Uterus (tissue), 4 donors: Measurements from ENCODE around the gene HYCC1. TPM values are rescaled to one million over a fixed set of nuclear protein-coding genes. Genes with fewer than 3 reads are reported as not detected.
"Not testable (repeated sequence)": the region's sequence is repeated elsewhere in the genome, so short reads cannot be mapped to it uniquely, and the experiment has no call there.

Source experiments
- DNase-seq, 2 donors: peaks; one replicate each; pipeline ENCODE4 v3.0.0-alpha.2; 2019 to 2020
- H3K27ac ChIP-seq, 2 donors: fragments of 200-600 bp; sonication (generic); 1 replicate in 1 of 2; 2 replicates in 1 of 2; pipeline ENCODE4 v1.5.1; 2016 to 2018
- H3K27me3 ChIP-seq, 2 donors: fragments of 200-600 bp; sonication (generic); one replicate each; pipeline ENCODE4 v1.5.1; 2018 to 2019; ENCODE audit warnings: control low read depth in 1 of 2
- H3K36me3 ChIP-seq, 2 donors: fragments of 200-600 bp; sonication (generic); one replicate each; pipeline ENCODE4 v1.5.1; 2019; ENCODE audit warnings: control low read depth in 1 of 2
- H3K4me1 ChIP-seq, 2 donors: fragments of 200-600 bp; sonication (generic); one replicate each; pipeline ENCODE4 v1.5.1; 2018 to 2019; ENCODE audit warnings: control low read depth in 1 of 2
- H3K4me3 ChIP-seq, 2 donors: fragments of 200-600 bp; sonication (generic); 1 replicate in 1 of 2; 2 replicates in 1 of 2; pipeline ENCODE4 v1.5.1; 2018 to 2019; ENCODE audit warnings: mild to moderate bottlenecking in 1 of 2
- H3K9me3 ChIP-seq, 2 donors: fragments of 200-600 bp; sonication (generic); one replicate each; pipeline ENCODE4 v1.5.1; 2019; ENCODE audit warnings: control low read depth in 1 of 2
- POLR2A ChIP-seq, 2 donors: fragments of 450-650 bp; IDR thresholded peaks; one replicate each; pipeline ENCODE4 v1.6.1; 2016; ENCODE audit warnings: antibody characterized with exemption in 2 of 2, mild to moderate bottlenecking in 1 of 2, moderate library complexity in 1 of 2
- intact Hi-C: fragments of 100-400 bp; cut with DNase I; formaldehyde crosslinking; loops from one replicate; pipeline ENCODE4 v1.15.1; 2023; ENCODE audit warnings: low total_unique reads
- total RNA-seq, 4 donors: library from RNA; depleted of rRNA in 3 of 4; stranded (reverse); fragments of >200 nt in 3 of 4; gene quantifications; one replicate each; pipeline versions ENCODE4 v1.1.0 to v1.2.4, GENCODE V29; 2014 to 2023
- TF ChIP-seq, protein P1 (sequence below), 4 experiments: fragments of 200-600 bp in 2 of 4; fragments of 450-650 bp in 2 of 4; sonication (generic) in 2 of 4; IDR thresholded peaks; one replicate each; pipeline ENCODE4 v1.5.1; 2016 to 2019; ENCODE audit warnings: antibody characterized with exemption in 4 of 4, mild to moderate bottlenecking in 2 of 4, moderate library complexity in 1 of 4
- donor health status: DM: yes; HTN: yes; CAD: no.

Gene HYCC1
- total RNA-seq, 4 donors from 2014 or later, result 25.0 to 89.0 (median 46.8) TPM

DNA sequence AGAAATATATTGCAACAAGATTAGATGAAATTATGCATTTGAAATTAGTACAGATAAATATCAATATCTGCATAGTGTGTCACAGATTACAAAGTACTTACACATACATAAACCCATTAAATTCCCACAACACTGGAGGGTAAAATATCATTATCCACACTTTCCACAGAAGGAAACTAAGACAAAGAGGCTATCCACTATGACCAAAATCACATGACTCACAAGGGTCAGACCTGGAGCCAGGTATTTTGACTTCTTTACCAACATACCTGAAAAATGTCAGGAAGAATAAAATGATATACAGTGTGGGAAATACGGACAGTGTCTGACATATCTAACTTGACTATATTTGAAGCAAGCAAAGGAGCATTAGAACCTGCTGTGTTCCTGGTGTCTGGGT is 34.1 kb downstream of the HYCC1 start:
- intact Hi-C loops, result no loop called here
- TF ChIP-seq POLR2A (IDR thresholded peaks at IDR 0.05), result no peak
- TF ChIP-seq, protein P1, sequence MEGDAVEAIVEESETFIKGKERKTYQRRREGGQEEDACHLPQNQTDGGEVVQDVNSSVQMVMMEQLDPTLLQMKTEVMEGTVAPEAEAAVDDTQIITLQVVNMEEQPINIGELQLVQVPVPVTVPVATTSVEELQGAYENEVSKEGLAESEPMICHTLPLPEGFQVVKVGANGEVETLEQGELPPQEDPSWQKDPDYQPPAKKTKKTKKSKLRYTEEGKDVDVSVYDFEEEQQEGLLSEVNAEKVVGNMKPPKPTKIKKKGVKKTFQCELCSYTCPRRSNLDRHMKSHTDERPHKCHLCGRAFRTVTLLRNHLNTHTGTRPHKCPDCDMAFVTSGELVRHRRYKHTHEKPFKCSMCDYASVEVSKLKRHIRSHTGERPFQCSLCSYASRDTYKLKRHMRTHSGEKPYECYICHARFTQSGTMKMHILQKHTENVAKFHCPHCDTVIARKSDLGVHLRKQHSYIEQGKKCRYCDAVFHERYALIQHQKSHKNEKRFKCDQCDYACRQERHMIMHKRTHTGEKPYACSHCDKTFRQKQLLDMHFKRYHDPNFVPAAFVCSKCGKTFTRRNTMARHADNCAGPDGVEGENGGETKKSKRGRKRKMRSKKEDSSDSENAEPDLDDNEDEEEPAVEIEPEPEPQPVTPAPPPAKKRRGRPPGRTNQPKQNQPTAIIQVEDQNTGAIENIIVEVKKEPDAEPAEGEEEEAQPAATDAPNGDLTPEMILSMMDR (IDR thresholded peaks at IDR 0.05), result no peak

DNA sequence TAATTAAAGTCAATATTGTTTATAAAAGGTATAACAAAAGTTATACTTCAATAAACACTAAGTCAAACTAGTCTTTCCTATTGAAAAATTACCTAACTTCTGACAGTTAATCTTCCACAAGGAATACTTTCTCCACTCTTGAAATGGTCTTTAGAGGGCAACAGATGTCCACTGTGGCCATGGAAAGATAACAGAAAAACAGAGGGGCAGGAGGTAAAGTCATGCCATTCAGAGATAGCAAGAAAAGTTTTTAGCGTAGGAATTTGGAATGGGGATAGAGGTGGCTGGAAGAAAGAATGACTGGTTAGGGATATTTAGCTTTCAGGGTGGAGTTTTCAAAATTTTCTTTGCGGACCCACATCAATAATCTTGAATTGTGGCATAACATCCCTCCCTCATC is 34.7 kb downstream of the HYCC1 start:
- no peaks in the 10 kb centered on the region for H3K27me3 ChIP-seq
- intact Hi-C loops, result no loop called here
- no peaks in the 10 kb centered on the region for H3K36me3 ChIP-seq
- H3K27ac ChIP-seq, result no peak overlapping the region
- no peak for TF ChIP-seq POLR2A (IDR thresholded peaks at IDR 0.05)
- TF ChIP-seq, protein P1 (IDR thresholded peaks at IDR 0.05), result no peak
- H3K4me3 ChIP-seq, result no peak overlapping the region
- no peak for DNase-seq
- no peaks in the 10 kb centered on the region for H3K4me1 ChIP-seq
- H3K9me3 ChIP-seq, result no peaks in the 10 kb centered on the region

More for the DNA sequence above, 34.1 kb downstream of the HYCC1 start:
- Histone ChIP-seq H3K9me3 (no peaks in the 10 kb centered on the region), H3K27me3 (no peaks in the 10 kb centered on the region), H3K4me1 (no peaks in the 10 kb centered on the region), H3K4me3 (no peak overlapping the region), H3K36me3 (no peaks in the 10 kb centered on the region), H3K27ac (no peak overlapping the region)
- DNase-seq, result no peak

DNA sequence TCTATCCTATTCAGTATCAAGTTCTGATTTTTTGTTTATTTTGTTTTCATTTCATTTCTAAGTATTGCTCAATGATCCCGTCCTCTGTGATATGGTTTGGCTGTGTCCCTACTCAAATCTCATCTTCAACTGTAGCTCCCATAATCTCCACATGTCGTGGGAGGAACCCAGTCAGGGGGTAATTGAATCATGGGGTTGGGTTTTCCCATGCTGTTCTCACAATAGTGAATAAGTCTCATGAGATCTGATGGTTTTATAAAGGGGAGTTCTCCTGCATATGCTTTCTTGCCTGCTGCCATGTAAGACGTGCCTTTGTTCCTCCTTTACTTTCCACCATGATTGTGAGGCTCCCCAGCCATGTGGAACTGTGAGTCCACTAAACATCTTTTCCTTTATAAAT is 39.3 kb downstream of the HYCC1 start:
- DNase-seq, H3K27me3 ChIP-seq, intact Hi-C loops, H3K27ac ChIP-seq, H3K4me3 ChIP-seq, H3K9me3 ChIP-seq, H3K4me1 ChIP-seq, H3K36me3 ChIP-seq: not testable (repeated sequence)

DNA sequence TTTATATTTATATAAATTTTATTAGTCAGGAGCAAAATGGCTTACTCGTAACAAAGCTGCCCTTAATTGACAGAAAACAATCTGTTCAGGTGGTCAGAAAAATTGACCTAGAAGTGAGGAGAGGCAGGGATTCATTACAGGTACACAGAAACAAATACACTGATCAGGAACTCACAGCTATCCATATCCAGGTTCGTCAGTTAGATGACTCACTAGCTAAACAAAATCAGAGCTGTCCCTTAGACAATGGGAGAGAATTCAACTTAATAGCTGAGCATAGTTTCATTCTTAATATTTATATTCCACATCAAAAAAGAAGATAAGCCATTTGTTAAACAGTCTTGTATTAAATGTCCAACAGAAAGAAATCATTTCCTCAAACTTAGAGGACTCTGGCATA is 41.7 kb downstream of the HYCC1 start:
- no peaks in the 10 kb centered on the region for H3K36me3 ChIP-seq
- no peak overlapping the region for H3K4me3 ChIP-seq
- H3K9me3 ChIP-seq, result no peaks in the 10 kb centered on the region
- H3K27me3 ChIP-seq, result no peaks in the 10 kb centered on the region
- no peak overlapping the region for H3K27ac ChIP-seq
- H3K4me1 ChIP-seq, result no peaks in the 10 kb centered on the region
- no peak for TF ChIP-seq POLR2A (IDR thresholded peaks at IDR 0.05)
- TF ChIP-seq, protein P1 (IDR thresholded peaks at IDR 0.05), result no peak
- intact Hi-C loops, result no loop called here
- no peak for DNase-seq

DNA sequence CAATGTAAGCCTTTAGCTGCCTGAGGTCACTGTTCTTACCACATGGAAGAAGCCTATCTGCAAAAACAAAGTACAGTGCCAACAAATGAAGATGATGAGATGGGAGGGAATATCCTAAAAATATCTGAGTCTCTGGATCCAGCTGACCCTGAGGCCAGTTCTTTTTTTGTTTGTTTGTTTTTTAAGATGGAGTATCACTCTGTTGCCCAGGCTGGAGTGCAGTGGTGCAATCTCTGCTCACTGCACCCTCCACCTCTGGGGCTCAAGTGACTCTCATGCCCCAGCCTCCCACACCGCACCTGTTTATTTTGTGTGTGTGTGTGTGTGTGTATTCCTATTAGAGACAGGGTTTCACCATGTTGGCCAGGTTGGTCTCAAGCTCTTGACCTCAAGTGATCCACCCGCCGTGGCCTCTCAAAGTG is 44.9 kb downstream of the HYCC1 start:
- no peaks in the 10 kb centered on the region for H3K27me3 ChIP-seq
- no peaks in the 10 kb centered on the region for H3K36me3 ChIP-seq
- H3K27ac ChIP-seq, result no peak overlapping the region
- no peak overlapping the region for H3K4me3 ChIP-seq
- no peaks in the 10 kb centered on the region for H3K4me1 ChIP-seq
- TF ChIP-seq, protein P1 (IDR thresholded peaks at IDR 0.05), result no peak
- no peak for TF ChIP-seq POLR2A (IDR thresholded peaks at IDR 0.05)
- no peak for DNase-seq
- no peaks in the 10 kb centered on the region for H3K9me3 ChIP-seq
- intact Hi-C loops, result no loop called here

Other genes starting within 250 kb of the HYCC1 start
- gene TOMM7, start 191.3 kb downstream of the HYCC1 start, total RNA-seq, result 100 to 1,000 TPM in 3 of 4 donors, 10 to 100 TPM in 1; 73.0 to 411 (median 210) TPM
- 100 to 1,000 TPM in 1 of 4 donors, 10 to 100 TPM in 3; 12.0 to 136 (median 45.1) TPM for gene KLHL7, start 91.7 kb upstream of the HYCC1 start, total RNA-seq
- 10 to 100 TPM; 20.6 to 58.3 (median 36.1) TPM for gene NUP42, start 167.9 kb upstream of the HYCC1 start, total RNA-seq
- 100 to 1,000 TPM in 2 of 4 donors, 10 to 100 TPM in 2; 42.5 to 127 (median 93.7) TPM for gene GPNMB, start 232.6 kb upstream of the HYCC1 start, total RNA-seq